ENCODE measurements around the gene ROBO1. TPM values are rescaled to one million over a fixed set of nuclear protein-coding genes. Genes with fewer than 3 reads are reported as not detected.

The ROBO1 gene
- total and polyA plus RNA-seq, 2 of the 13 experiments (the other 11 are each of a cell fraction or from before 2014, with no cell fraction given), result 52.2 to 71.0 TPM

DNA sequence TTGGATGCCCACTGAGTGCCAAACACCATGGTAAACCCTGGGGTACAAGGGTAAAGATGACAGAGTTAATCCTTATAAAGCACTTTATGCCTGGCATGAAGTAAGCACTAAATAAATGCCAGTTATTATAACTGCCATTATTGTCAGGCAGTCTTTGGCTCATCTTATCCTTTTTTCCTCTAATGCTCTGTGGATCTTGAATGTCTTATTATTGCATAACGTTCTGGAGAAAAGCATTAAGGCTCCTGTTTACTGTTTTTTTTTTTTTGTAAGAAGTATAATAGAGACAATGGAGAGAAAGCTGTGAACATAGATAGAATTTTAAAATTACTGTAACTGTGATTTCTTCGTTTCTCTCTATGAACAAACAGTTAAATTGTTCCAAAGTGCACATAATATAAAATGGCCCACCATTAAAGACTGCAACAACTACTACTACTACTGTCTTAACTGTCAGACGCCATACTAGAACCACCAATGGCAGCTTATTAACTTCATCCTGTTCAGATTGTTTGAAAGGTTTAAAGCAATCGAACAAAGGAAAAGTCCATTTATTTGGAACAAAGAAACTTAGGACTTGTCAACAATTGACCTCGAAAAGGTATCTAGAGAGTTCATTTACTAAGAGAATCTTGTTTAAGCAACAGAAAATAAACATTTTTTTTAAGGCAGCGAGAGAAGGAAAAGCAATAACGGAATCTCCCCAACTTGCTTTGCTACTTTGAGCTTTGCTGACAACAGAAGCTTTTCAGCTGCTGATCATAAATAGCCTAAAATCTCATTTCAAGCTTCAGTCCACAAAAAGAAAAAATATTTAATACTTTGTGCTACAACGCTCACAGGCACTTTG, 520.7 kb downstream of the ROBO1 start:
- no TSS peak for BruUV-seq (replicated peaks)
- CTCF ChIA-PET (ENCODE audit: low intra/inter-chr PET ratio, low total read pairs), result no interaction called here
- no peak for ATAC-seq
- TF ChIP-seq ZNF607 (CRISPR knock-in tag; IDR thresholded peaks at IDR 0.05; ENCODE audit: borderline replicate concordance) (no peak), RBFOX2 (IDR thresholded peaks at IDR 0.05; ENCODE audit: low read depth, low read length) (no peak), MXI1 (IDR thresholded peaks at IDR 0.05; ENCODE audit: borderline replicate concordance, low read depth, low read length) (no peak), PPARG (CRISPR knock-in tag; conservative IDR thresholded peaks at IDR 0.05) (no peak), NR3C1 (CRISPR knock-in tag; IDR thresholded peaks at IDR 0.05) (no peak), SMAD3 (CRISPR knock-in tag; IDR thresholded peaks at IDR 0.05) (no peak), ZNF143 (CRISPR knock-in tag; IDR thresholded peaks at IDR 0.05) (no peak), ZFX (CRISPR knock-in tag; IDR thresholded peaks at IDR 0.05; ENCODE audit: low read depth) (no peak)
- H3K27ac ChIP-seq (ENCODE audit: extremely low read length, insufficient read depth, low read length), result no peak overlapping the region
- in situ Hi-C loops (cut with HindIII; ENCODE audit: extremely low pct_ligation_motif_present, low pct_unique_long_range_greater_than_20kb) (no loop called here), intact Hi-C loops (cut with micrococcal nuclease; ENCODE audit: unreplicated experiment) (no loop called here)
- no peak overlapping the region for H3K9ac ChIP-seq (ENCODE audit: insufficient read depth, low read depth, low read length)
- H2AFZ ChIP-seq (ENCODE audit: low read length), result no peak overlapping the region
- no peak for DNase-seq (ENCODE audit: low spot score)
- H3K79me2 ChIP-seq (ENCODE audit: insufficient read depth, low read length), result no peaks in the 10 kb centered on the region
- no peak overlapping the region for H3K4me2 ChIP-seq (ENCODE audit: low read depth, low read length)
- FAIRE-seq, result no peak
- H3K27me3 ChIP-seq (ENCODE audit: control insufficient read depth in 1 of 2, insufficient read depth in 2 of 2, low read length in 2 of 2), result no peaks in the 10 kb centered on the region
- POLR2A ChIA-PET, result no interaction called here
- no peak overlapping the region for H3K4me3 ChIP-seq (replicated peaks in 1 of 3; ENCODE audit: insufficient read depth in 1 of 3, low read depth in 2 of 3, low read length in 3 of 3)
- 5% methylated on average over 8 of the region's 8 CpGs for WGBS (ENCODE audit: low lambda C conversion rate)
- no peaks in the 10 kb centered on the region for H3K4me1 ChIP-seq (ENCODE audit: insufficient read depth, low read length)
- H3K9me3 ChIP-seq (ENCODE audit: low read length), result no peaks in the 10 kb centered on the region
- H4K20me1 ChIP-seq (ENCODE audit: insufficient read depth, low read length), result no peaks in the 10 kb centered on the region
- no peaks in the 10 kb centered on the region for H3K36me3 ChIP-seq (replicated peaks in 1 of 2; ENCODE audit: control insufficient read depth in 1 of 2, insufficient read depth in 2 of 2, low read length in 2 of 2)
